Mesendoderm (in vitro differentiated cells): Measurements from ENCODE around the gene PRM2.

Source experiments
- DNase-seq: peaks from one replicate; pipeline ENCODE4 v3.0.0; 2013
- H2AK5ac ChIP-seq: 2 replicates; pipeline ENCODE4 v1.6.1; 2013; ENCODE audit warnings: low read length, inconsistent platforms
- H2BK120ac ChIP-seq: 2 replicates; pipeline ENCODE4 v1.6.1; 2013; ENCODE audit warnings: low read depth, mild to moderate bottlenecking, low read length, moderate library complexity, mixed read lengths
- H2BK15ac ChIP-seq: replicated peaks from 2 replicates; pipeline ENCODE4 v1.6.1; 2013; ENCODE audit warnings: low read depth, mild to moderate bottlenecking, moderate library complexity
- H2BK5ac ChIP-seq: 2 replicates; pipeline ENCODE4 v1.6.1; 2013; ENCODE audit warnings: low read length, inconsistent platforms
- H3K18ac ChIP-seq: 2 replicates; pipeline ENCODE4 v1.6.1; 2013; ENCODE audit warnings: mild to moderate bottlenecking, low read length, mixed read lengths
- H3K23ac ChIP-seq: one replicate; pipeline ENCODE4 v1.6.1; 2013; ENCODE audit warnings: low read length
- H3K27ac ChIP-seq: 2 replicates; pipeline ENCODE4 v1.5.1; 2013; ENCODE audit warnings: low read depth, mild to moderate bottlenecking, inconsistent platforms, low read length, moderate library complexity
- H3K27me3 ChIP-seq: 2 replicates; pipeline ENCODE4 v1.6.1; 2013; ENCODE audit warnings: low read length, control low read depth, mild to moderate bottlenecking, inconsistent platforms; ENCODE audit not compliant: insufficient read depth, poor library complexity
- H3K36me3 ChIP-seq: 2 replicates; pipeline ENCODE4 v1.6.1; 2013; ENCODE audit warnings: low read length, inconsistent platforms; ENCODE audit not compliant: control insufficient read depth, insufficient read depth
- H3K4ac ChIP-seq: one replicate; pipeline ENCODE4 v1.6.1; 2013; ENCODE audit warnings: low read depth, mild to moderate bottlenecking, low read length, moderate library complexity
- H3K4me1 ChIP-seq: 2 replicates; pipeline ENCODE4 v1.6.1; 2013; ENCODE audit warnings: low read depth, low read length, inconsistent platforms; ENCODE audit not compliant: control insufficient read depth
- H3K4me2 ChIP-seq: 2 replicates; pipeline ENCODE4 v1.6.1; 2013; ENCODE audit warnings: low read length
- H3K4me3 ChIP-seq: 2 replicates; pipeline ENCODE4 v1.5.1; 2013; ENCODE audit warnings: mild to moderate bottlenecking, low read length
- H3K56ac ChIP-seq: one replicate; pipeline ENCODE4 v1.6.1; 2013; ENCODE audit warnings: low read length
- H3K79me1 ChIP-seq: 2 replicates; pipeline ENCODE4 v1.6.1; 2013; ENCODE audit warnings: low read length, inconsistent platforms
- H3K79me2 ChIP-seq: 2 replicates; pipeline ENCODE4 v1.6.1; 2013; ENCODE audit warnings: mild to moderate bottlenecking, low read length; ENCODE audit not compliant: control insufficient read depth, insufficient read depth
- H3K9ac ChIP-seq: 2 replicates; pipeline ENCODE4 v1.6.1; 2013; ENCODE audit warnings: low read length, inconsistent platforms
- H4K5ac ChIP-seq: one replicate; pipeline ENCODE4 v1.6.1; 2013; ENCODE audit warnings: low read length
- H4K8ac ChIP-seq: one replicate; pipeline ENCODE4 v1.6.1; 2013; ENCODE audit warnings: low read depth, mild to moderate bottlenecking, control low read depth, low read length, moderate library complexity
- WGBS: extraction: QIAGEN DNeasy Blood & Tissue Kit; methylation state at CpG from one replicate; pipeline ENCODE4 v1.1.7; 2013; ENCODE audit warnings: low lambda C conversion rate, missing lambda C conversion rate; ENCODE audit not compliant: insufficient coverage; ENCODE audit errors: extremely low coverage; 5-methylcytosine and 5-hydroxymethylcytosine counted together

Gene PRM2

DNA sequence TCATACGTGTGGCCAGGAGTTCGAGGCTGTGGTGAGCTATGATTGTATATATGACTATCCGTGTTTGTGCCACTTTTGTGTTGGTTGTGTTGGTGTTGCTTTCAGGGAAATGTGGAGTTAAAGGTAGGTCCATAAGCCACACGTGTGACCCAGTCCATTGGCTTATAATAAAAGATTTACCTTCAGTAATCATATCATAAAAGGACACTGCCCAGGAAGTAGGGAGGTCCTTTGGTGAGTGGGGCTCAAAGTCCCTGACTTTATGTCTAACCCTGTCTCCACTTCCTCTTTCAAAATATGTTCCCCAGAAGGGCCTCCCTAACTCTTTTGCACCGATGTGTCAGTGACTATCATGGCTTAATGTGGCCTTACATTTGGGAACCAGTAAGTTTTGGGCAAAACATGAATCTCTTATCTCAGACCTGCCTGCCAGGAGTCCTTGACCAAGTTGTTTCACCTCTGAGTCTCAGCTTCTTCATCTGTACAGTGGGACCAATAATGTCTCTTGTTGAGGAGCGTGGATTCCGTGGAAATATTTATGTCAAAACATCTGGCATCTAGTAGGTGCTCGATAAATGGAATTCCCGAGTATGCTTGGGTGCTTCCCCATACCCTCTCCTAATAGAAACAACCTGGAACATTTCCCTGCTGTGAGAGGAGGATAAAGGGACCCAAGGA is 12.0 kb downstream of the PRM2 start:
- no peaks in the 10 kb centered on the region for H3K79me1 ChIP-seq
- H3K4me2 ChIP-seq = no peak overlapping the region
- no peaks in the 10 kb centered on the region for H3K27me3 ChIP-seq
- H4K8ac ChIP-seq = no peak overlapping the region
- no peak overlapping the region for H2BK5ac ChIP-seq
- H3K23ac ChIP-seq = no peak overlapping the region
- H3K79me2 ChIP-seq = no peaks in the 10 kb centered on the region
- H3K27ac ChIP-seq = no peak overlapping the region
- H4K5ac ChIP-seq = no peak overlapping the region
- no peak overlapping the region for H3K18ac ChIP-seq
- no peak overlapping the region for H2BK120ac ChIP-seq
- H3K9ac ChIP-seq = no peak overlapping the region
- WGBS = no CpG with 5 or more reads among the region's 9 CpGs
- no peaks in the 10 kb centered on the region for H3K36me3 ChIP-seq
- no peak overlapping the region for H2AK5ac ChIP-seq
- H3K4ac ChIP-seq = no peak overlapping the region
- H2BK15ac ChIP-seq = no peak overlapping the region
- no peak overlapping the region for H3K4me3 ChIP-seq
- no peak for DNase-seq
- H3K4me1 ChIP-seq = no peaks in the 10 kb centered on the region
- H3K56ac ChIP-seq = no peak overlapping the region

DNA sequence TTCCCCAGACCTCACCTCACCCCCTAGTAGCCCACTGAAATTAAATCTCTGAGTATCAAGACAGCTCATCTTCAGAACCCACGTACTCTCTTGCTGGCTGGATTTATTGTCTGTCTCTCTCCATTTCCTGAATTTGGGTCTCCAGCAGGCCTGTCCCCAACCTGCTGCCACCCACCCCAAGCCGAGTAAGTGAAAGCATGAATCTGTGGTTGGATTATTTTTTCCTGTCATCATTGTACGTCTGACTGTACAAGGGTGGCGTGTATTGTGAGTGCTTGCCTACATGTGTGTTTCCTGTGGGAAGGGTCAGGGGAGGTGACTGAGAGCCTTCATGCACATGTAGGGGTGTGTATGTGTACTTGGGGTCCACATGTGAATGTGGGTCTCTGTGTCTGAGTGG is 12.5 kb downstream of the PRM2 start:
- H3K18ac ChIP-seq = no peak overlapping the region
- H3K79me2 ChIP-seq = no peaks in the 10 kb centered on the region
- no peak overlapping the region for H2AK5ac ChIP-seq
- DNase-seq = no peak
- H2BK15ac ChIP-seq = no peak overlapping the region
- no peaks in the 10 kb centered on the region for H3K36me3 ChIP-seq
- no peaks in the 10 kb centered on the region for H3K79me1 ChIP-seq
- no peak overlapping the region for H4K8ac ChIP-seq
- H3K4me3 ChIP-seq = no peak overlapping the region
- H3K56ac ChIP-seq = no peak overlapping the region
- H3K27me3 ChIP-seq = no peaks in the 10 kb centered on the region
- H3K9ac ChIP-seq = no peak overlapping the region
- no CpG with 5 or more reads among the region's 4 CpGs for WGBS
- H3K4me2 ChIP-seq = no peak overlapping the region
- no peak overlapping the region for H3K23ac ChIP-seq
- H2BK5ac ChIP-seq = no peak overlapping the region
- no peak overlapping the region for H2BK120ac ChIP-seq
- no peak overlapping the region for H3K27ac ChIP-seq
- H3K4ac ChIP-seq = no peak overlapping the region
- no peaks in the 10 kb centered on the region for H3K4me1 ChIP-seq
- H4K5ac ChIP-seq = no peak overlapping the region

- Histone ChIP-seq H2BK15ac (no peak overlapping the region), H3K79me1 (no peaks in the 10 kb centered on the region), H3K4me2 (no peak overlapping the region), H3K4ac (no peak overlapping the region), H2BK120ac (no peak overlapping the region), H3K56ac (no peak overlapping the region), H3K27ac (no peak overlapping the region), H3K4me1 (no peaks in the 10 kb centered on the region), H3K4me3 (no peak overlapping the region), H3K23ac (no peak overlapping the region), H3K79me2 (no peaks in the 10 kb centered on the region), H4K8ac (no peak overlapping the region), H3K27me3 (no peaks in the 10 kb centered on the region), H3K9ac (no peak overlapping the region), H3K36me3 (no peaks in the 10 kb centered on the region), H4K5ac (no peak overlapping the region), H3K18ac (no peak overlapping the region), H2BK5ac (no peak overlapping the region), H2AK5ac (no peak overlapping the region)
- DNase-seq = no peak
- WGBS = no CpG with 5 or more reads among the region's 8 CpGs
These were observed 13.4 kb downstream of the PRM2 start for GRCh38 chr16:11262915-11263314.

- no peak overlapping the region for H3K27ac ChIP-seq
- DNase-seq = peak; percentile 70
- no peak overlapping the region for H3K9ac ChIP-seq
These were observed 15.7 kb downstream of the PRM2 start for GRCh38 chr16:11260596-11260966.

GRCh38 chr16:11259655-11260595 is 16.4 kb downstream of the PRM2 start:
- Histone ChIP-seq H3K79me1 (no peaks in the 10 kb centered on the region), H2BK5ac (no peak overlapping the region), H4K5ac (no peak overlapping the region), H4K8ac (no peak overlapping the region), H2BK15ac (no peak overlapping the region), H3K4me2 (no peak overlapping the region), H2AK5ac (no peak overlapping the region), H3K27ac (no peak overlapping the region), H3K9ac (no peak overlapping the region), H3K36me3 (no peaks in the 10 kb centered on the region), H3K56ac (no peak overlapping the region), H3K4me3 (no peak overlapping the region), H3K4me1 (peaks cover 2% of the 10 kb centered on the region), H3K79me2 (peaks cover 7% of the 10 kb centered on the region), H3K27me3 (no peaks in the 10 kb centered on the region), H3K23ac (no peak overlapping the region), H3K4ac (no peak overlapping the region), H2BK120ac (no peak overlapping the region), H3K18ac (no peak overlapping the region)
- no CpG with 5 or more reads among the region's 12 CpGs for WGBS
- no peak for DNase-seq

More at GRCh38 chr16:11260596-11260966, 15.7 kb downstream of the PRM2 start:
- WGBS = no CpG with 5 or more reads among the region's 3 CpGs
- H3K79me1 ChIP-seq = no peaks in the 10 kb centered on the region
- no peak overlapping the region for H3K4me3 ChIP-seq
- H2BK120ac ChIP-seq = no peak overlapping the region
- no peak overlapping the region for H2AK5ac ChIP-seq
- H3K79me2 ChIP-seq = peaks cover under 1% of the 10 kb centered on the region
- H3K4me1 ChIP-seq = peaks cover 2% of the 10 kb centered on the region
- no peak overlapping the region for H3K56ac ChIP-seq
- no peak overlapping the region for H4K8ac ChIP-seq
- H4K5ac ChIP-seq = no peak overlapping the region
- H3K23ac ChIP-seq = no peak overlapping the region
- H3K18ac ChIP-seq = no peak overlapping the region
- no peak overlapping the region for H3K4me2 ChIP-seq
- no peak overlapping the region for H3K4ac ChIP-seq
- H3K27me3 ChIP-seq = no peaks in the 10 kb centered on the region
- no peak overlapping the region for H2BK15ac ChIP-seq
- no peaks in the 10 kb centered on the region for H3K36me3 ChIP-seq
- no peak overlapping the region for H2BK5ac ChIP-seq
